Measurements from ENCODE around the gene KLK1.

- TF ChIP-seq CTCF (IDR thresholded peaks at IDR 0.05; ENCODE audit: low read depth, low read length), result no peak
- no peak for TF ChIP-seq EZH2phosphoT487 (IDR thresholded peaks at IDR 0.05; ENCODE audit: low read depth)
Measured at GRCh38 chr19:50803633-50804419, 19.8 kb downstream of the KLK1 start.
